Nephron (organoid): ENCODE results near the gene ZDHHC14.

Experiments used
- H3K27ac Mint-ChIP-seq, 3 experiments: 2 replicates each; pipeline ENCODE4 v1.8.0; 2020; ENCODE audit warnings: mixed read lengths in 3 of 3, mild to moderate bottlenecking in 2 of 3, moderate library complexity in 1 of 3
- H3K27me3 Mint-ChIP-seq: 2 replicates; pipeline ENCODE4 v1.8.0; 2021; ENCODE audit warnings: low read depth, mild to moderate bottlenecking, moderate library complexity, mixed read lengths
- H3K36me3 Mint-ChIP-seq: 2 replicates; pipeline ENCODE4 v1.8.0; 2020; ENCODE audit warnings: low read depth, mixed read lengths
- H3K4me1 Mint-ChIP-seq: 2 replicates; pipeline ENCODE4 v1.8.0; 2020; ENCODE audit warnings: mixed read lengths
- H3K4me3 Mint-ChIP-seq, 3 experiments: 2 replicates each; pipeline ENCODE4 v1.8.0; 2020; ENCODE audit warnings: mild to moderate bottlenecking in 3 of 3, mixed read lengths in 3 of 3, moderate library complexity in 2 of 3
- H3K9me3 Mint-ChIP-seq: 2 replicates; pipeline ENCODE4 v1.8.0; 2020; ENCODE audit warnings: mixed read lengths
- CTCF ChIP-seq, 3 experiments: fragments of 200-600 bp; sonication (generic); IDR thresholded peaks; one replicate each; pipeline ENCODE4 v1.5.0; 2021; ENCODE audit warnings: antibody characterized with exemption in 3 of 3; ENCODE audit not compliant: unreplicated experiment in 3 of 3

The ZDHHC14 gene

GRCh38 chr6:157522472-157522871, 141.5 kb downstream of the ZDHHC14 start:
- no peak overlapping the region for H3K27ac Mint-ChIP-seq
- H3K4me1 Mint-ChIP-seq = peaks cover 7% of the 10 kb centered on the region
- H3K9me3 Mint-ChIP-seq = no peaks in the 10 kb centered on the region
- H3K36me3 Mint-ChIP-seq = no peaks in the 10 kb centered on the region
- H3K27me3 Mint-ChIP-seq = no peaks in the 10 kb centered on the region
- TF ChIP-seq CTCF (IDR thresholded peaks at IDR 0.05; ENCODE audit: unreplicated experiment in 3 of 3) = no peak
- no peak overlapping the region for H3K4me3 Mint-ChIP-seq

GRCh38 chr6:157524735-157525134, 143.7 kb downstream of the ZDHHC14 start:
- Mint-ChIP-seq H3K27ac (no peak overlapping the region), H3K9me3 (no peaks in the 10 kb centered on the region), H3K4me1 (peaks cover 11% of the 10 kb centered on the region), H3K4me3 (no peak overlapping the region), H3K27me3 (no peaks in the 10 kb centered on the region), H3K36me3 (no peaks in the 10 kb centered on the region)
- TF ChIP-seq CTCF (IDR thresholded peaks at IDR 0.05; ENCODE audit: unreplicated experiment in 3 of 3) = no peak

GRCh38 chr6:157525292-157525889, 144.4 kb downstream of the ZDHHC14 start:
- peaks cover 11% of the 10 kb centered on the region for H3K4me1 Mint-ChIP-seq
- H3K27ac Mint-ChIP-seq = no peak overlapping the region
- TF ChIP-seq CTCF (IDR thresholded peaks at IDR 0.05; ENCODE audit: unreplicated experiment in 3 of 3) = no peak
- no peaks in the 10 kb centered on the region for H3K36me3 Mint-ChIP-seq
- H3K9me3 Mint-ChIP-seq = no peaks in the 10 kb centered on the region
- no peaks in the 10 kb centered on the region for H3K27me3 Mint-ChIP-seq
- no peak overlapping the region for H3K4me3 Mint-ChIP-seq

- Mint-ChIP-seq H3K36me3 (no peaks in the 10 kb centered on the region), H3K9me3 (no peaks in the 10 kb centered on the region), H3K27ac (no peak overlapping the region), H3K4me3 (no peak overlapping the region), H3K4me1 (peaks cover 11% of the 10 kb centered on the region), H3K27me3 (no peaks in the 10 kb centered on the region)
- TF ChIP-seq CTCF (IDR thresholded peaks at IDR 0.05; ENCODE audit: unreplicated experiment in 3 of 3) = no peak
Measured at GRCh38 chr6:157525918-157526425, 145.0 kb downstream of the ZDHHC14 start.

- Mint-ChIP-seq H3K4me1 (peaks cover 15% of the 10 kb centered on the region), H3K27ac (peak overlapping the region in 2 of 3 experiments; percentile 14 to 19), H3K9me3 (no peaks in the 10 kb centered on the region), H3K36me3 (no peaks in the 10 kb centered on the region), H3K4me3 (no peak overlapping the region), H3K27me3 (no peaks in the 10 kb centered on the region)
- TF ChIP-seq CTCF (IDR thresholded peaks at IDR 0.05; ENCODE audit: unreplicated experiment in 3 of 3) = no peak
Measured at GRCh38 chr6:157527471-157527907, 146.5 kb downstream of the ZDHHC14 start.
